NCI-H1092 treated with DMSO at 0.1 percent for 48 hours (cell line): ENCODE data around the gene TAOK1.
"Not testable (repeated sequence)": the region's sequence is repeated elsewhere in the genome, so short reads cannot be mapped to it uniquely, and the experiment has no call there.

Experiments
- DNase-seq: peaks from one replicate; lab custom pipeline; 2025; lab: John Stamatoyannopoulos, UW

Gene TAOK1

DNA sequence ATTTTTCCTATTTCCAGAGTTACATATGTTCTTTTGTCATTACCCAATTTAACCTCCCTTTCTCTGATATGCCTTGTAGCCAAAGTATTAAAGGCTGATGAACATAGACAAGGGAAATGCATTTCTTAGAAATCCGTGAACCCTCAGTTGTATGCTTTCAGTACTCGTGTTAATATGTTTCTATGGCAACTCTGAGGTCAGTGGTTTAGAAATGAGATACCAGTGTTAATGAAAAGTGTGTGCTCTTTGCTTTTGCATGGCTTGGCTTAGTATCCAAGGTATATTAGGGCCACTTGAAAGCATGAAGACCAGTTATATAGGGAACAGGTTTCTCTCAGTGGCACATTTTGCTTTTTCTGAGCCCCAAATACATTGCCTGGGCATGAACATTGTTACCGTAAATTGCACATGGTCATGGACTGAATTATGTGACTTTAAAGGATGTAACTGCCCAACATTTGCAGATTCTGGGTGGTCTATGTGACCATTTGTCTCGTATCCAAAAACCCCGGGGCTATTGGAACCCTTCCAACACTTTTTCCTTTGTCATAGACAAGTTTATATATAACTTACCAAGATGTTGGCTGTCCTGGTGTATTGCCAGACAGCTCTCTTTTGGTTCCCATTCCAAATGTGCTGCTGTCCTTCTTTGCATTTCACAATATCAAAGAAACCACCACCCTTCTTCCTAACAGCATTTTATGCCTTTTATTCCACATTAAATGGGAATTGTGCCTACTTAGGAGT, 159.2 kb downstream of the TAOK1 start:
- DNase-seq = peak; percentile 50

DNA sequence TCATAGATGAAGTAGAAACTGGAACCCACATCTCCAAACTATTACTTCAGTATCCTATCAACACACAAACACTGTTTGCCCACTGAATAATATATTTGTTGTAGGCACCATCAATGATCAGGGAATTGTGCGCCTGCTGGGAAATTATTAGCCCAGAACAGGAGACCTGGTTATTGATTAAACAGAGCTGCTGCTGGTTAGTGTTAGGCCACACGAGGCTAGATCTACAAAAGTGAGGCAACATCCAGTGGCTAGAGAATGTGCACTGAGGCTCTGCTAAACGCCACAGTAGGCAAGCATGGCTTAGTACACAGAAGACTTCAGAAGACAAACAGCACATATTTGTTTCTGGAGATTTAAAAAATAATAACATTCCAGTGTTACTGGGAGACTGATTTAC, 165.7 kb downstream of the TAOK1 start:
- DNase-seq = no peak

DNA sequence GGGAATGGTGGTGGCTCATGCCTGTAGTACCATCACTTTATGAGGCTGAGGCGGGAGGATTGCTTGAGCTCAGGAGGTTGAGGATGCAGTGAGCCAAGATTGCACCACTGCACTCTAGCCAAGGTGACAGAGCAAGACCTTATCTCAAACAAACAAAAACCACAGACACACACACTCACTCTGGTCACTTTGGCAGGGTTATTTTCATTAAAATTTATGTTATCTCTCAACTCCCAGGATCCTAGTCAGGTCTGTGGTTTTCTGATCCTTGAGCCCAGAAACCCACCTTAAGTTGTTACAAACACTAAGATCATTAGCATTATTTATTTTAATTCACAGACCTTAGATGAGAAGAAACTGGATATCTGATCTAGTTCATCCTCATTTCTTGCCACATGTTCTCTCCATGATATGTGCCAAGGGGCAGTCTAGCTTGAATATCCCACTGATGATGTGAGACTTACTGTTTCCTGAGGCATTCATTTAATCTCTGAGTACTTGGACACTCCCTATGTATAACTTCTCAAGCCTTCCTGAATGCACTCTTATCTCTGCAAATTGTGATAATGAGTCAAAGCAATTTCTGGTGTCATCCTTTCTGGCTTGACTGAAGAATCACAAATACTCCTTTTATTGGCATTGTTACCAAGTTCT, 167.0 kb downstream of the TAOK1 start:
- DNase-seq = no peak

DNA sequence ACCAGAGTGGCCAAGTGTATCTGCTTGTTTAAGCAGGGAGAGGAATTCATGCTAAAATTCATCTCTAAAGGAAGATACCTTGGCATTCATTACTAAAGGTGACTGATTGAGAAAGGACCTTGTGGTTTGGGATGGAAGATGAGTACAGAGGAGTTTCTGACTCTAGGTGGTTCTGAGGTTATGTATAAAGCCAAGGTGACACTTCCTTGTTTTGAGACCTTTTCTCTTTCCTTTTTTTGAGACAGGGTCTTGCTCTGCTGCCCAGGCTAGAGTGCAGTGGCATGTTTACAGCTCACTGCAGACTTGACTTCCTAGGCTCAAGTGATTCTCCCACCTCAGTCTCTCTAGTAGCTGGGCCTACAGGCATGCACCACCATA, 167.6 kb downstream of the TAOK1 start:
- no peak for DNase-seq

DNA sequence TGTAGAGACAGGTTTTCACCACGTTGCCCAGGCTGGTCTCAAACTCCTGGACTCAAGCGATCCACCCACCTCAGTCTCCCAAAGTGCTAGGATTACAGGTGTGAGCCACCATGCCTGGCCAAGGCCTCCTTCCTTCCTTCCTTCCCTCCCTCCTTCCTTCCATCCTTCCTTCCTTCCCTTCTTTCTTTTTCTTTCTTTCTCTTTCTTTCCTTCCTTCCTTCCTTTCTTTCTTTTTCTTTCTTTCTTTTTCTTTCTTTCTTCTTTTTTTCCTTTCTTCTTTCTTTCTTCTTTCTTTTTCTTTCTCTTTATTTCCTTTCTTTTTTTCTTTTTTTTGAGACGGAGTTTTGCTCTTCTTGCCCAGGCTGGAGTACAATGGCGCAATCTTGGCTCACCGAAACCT, 168.0 kb downstream of the TAOK1 start:
- DNase-seq = not testable (repeated sequence)

DNA sequence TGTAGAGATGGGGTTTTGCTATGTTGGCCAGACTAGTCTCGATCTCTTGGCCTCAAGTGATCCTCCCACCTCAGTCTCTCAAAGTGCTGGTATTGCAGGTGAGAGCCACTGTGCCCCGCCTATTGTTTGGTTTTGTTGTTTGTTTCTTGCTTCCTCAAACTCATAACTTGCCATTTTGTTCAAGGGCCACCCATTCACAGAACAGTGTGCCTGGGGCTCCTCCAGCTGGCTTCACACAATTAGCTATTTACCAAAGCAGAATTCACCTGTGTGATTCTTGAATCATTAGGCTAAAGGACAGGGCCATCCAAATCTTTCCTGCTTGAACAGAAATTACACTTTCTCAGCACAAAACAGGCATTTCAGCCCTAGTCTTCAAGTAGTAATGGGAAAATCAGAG, 169.5 kb downstream of the TAOK1 start:
- DNase-seq = no peak

DNA sequence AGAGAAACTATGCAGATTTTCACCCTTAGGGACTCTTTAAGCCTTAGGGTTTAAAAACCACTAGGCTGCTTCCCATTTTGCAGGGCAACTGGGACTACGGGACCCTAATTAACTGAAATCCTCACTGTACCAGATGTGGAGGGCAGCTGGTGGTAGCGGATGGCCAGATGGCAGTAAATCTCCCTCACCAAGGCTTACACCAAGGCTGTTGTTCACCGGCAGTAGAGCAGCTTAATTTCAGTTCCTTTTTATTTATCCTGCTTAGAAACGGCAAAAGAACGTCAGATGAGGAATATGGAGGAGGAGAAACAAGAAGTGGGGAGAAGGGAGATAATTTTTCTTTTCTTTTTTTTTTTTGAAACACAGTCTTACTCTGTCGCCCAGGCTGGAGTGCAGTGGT, 170.2 kb downstream of the TAOK1 start:
- DNase-seq = no peak

DNA sequence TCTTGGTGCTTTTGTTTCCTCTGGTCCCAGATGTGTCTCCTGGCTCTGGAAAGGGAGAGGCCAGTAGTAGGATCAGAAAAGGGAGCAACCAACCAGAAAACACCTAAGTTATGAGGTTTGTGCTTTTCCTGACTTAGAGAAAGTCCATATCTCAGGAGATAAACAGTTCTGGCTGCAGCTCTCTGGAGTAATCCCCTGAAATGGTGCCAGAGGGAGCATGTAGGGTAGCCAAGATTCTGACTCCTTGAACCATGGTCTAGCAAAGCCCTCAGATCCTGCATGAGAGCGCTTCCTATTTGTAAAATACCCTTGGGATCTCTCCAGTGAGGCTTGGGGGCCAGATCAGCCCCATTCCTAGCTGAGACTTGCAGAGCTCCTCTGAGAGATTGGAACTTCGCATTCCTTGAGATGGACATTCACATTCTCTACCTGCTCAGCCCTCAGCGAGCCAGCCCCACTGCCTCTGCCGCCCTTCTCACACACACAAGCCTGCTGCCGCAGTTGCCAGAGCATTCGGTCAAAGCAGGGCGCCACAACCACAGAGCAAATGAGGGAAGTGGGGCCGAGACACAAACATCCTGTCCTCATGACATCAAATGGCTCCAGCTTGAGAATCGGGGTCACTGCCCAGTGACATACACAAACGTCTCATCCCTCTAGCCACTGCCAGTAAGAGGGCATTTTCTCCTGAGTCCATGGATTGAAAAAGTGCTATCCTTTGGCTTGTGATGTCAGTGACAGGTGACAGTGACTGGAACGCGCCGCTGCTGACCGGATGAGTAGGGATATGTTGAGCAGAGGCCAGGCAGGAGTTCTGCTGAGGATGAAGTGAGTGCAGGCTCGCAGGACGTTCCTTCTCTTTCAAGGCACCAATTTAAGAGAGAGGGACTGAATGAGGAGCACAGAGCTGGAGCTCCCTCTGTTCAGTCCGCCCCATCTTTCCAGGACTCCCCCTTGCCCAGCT, 171.7 kb downstream of the TAOK1 start:
- no peak for DNase-seq

DNA sequence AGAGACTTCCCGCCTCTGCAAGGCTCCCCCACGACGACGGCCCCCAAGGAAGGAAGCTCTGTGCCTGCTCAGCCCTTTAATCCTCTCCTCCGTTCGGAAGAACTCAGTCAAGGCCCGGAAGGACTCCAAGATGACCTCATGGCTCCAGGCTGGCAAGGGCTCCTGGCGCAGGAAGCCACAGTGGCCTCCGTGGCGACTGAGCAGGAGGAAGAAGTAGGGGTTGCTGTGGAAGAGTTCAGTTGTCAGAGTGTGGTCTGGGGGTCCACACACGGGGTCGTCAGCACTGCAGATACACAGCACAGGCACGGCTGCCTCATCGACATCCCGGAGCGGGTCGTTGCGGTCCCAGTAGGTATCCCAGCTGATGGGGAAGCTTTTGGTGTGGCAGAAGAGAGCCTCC, 172.5 kb downstream of the TAOK1 start:
- DNase-seq = no peak

DNA sequence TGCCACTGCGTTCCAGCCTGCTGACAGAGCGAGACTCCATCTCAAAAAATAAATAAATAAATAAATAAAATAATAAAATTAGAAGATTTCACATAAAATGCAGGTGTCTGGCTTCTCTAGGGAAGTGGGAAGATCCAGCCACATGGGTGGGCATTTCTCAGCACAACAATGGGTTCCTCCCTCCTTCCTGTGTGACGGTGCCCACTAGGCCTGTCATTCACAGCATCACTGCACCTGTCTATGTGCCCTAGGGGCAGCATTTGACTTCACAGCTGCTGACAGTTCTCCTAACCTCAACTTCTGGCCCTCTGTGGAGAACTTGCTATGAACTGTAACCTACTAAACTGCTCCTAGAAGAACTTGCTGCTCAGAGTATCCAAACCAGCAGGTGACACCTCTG, 173.7 kb downstream of the TAOK1 start:
- no peak for DNase-seq

DNA sequence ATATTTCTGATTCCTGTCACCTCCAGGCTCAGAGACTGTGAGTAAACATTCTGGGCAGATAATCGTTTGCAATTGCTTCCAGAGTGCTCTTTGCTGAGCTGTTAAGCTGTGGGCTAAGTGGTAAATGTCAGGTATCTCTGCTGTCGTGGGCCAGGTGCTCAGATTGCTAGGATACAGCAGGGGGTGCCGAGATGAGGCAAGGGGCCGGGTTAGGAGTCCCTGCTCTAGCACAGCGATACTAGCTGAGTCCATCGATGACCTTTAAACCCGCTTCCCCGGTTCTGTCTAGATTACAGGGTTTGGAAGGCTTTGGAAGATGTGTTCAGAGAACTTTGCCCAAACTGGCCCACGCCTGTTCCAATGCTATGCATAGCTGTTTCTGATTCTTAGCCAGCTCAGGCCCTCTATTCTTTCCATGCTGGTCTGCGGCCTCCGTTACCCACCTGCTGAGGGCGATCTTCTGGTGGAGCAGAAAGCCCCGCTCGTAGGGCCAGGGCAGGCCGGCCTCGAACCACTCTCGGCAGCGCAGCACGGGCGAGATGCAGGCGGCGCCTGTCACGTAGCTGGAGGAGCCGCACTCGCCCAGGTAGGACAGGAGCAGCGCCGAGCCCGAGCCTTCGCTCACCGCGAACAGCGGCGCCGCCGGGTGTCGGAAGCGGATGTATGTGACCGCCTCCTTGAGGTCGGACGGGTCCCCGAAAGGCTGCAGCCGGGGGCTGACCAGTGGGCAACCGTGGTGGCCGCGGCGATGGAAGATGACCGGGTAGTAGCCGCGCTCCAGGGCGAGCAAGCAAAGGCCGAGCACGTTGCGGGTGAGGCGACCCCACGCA, 175.7 kb downstream of the TAOK1 start:
- peak; percentile 28 for DNase-seq

DNA sequence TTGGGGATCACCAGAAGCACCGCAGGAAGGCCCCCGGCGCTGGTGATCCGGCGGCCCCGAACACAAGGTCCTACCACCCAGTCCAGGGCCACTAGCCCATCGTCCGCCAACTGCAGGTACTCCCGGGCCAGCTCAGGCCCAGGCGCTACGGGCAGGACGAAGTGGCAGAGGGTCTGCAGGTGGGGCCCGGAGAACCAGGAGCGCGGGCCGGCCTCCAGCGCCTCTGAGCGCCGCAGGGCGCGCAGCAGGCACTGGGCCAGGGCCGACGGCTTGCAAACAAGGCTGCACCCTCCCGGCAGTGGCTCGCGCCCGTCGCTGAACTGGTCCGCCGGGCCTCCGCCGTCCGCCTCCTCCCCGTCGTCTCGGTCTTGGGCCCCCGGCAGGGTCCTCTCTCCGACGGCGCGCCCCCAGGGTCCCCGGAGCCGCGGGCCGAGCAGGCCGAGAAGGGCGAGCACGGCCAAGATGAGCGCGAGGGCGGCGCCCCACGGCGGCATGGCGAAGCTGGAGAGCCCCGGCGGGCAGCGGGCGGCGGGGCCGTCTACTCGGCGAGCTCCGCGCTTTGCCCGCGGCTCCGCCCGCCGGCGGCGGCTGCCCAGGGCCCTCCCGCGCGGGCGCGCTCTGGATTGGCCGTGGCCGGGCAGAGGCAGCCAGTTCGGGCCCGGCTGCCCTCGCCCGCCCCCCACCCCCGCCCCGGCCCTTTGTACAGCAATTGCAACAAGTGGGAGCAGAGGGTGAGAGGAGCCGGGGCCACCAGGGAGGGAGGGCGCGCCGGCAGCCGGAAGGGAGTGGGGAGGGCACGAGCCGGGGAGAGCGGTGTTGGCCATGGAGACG, 176.5 kb downstream of the TAOK1 start, which contains the start of gene ABHD15:
Gene ABHD15, minus strand, starts transcription at position 565 of the 831 bp plus-strand sequence. Its CDS starts 71 bp downstream, at position 494.
- peak; percentile 50 for DNase-seq

DNA sequence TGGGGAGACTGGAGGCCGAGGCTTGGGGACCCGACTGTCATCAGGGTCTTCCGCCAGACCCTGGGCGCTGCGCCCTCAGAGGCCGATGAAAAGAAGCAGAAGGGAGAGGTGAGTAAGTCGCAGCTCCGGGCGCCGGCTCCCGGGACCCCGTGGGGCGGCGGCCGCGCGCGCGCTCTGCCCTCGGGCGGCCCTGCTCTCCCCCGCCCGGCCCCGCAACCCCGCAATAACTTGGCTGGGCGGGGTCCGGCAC, 177.1 kb downstream of the TAOK1 start:
- DNase-seq = no peak

DNA sequence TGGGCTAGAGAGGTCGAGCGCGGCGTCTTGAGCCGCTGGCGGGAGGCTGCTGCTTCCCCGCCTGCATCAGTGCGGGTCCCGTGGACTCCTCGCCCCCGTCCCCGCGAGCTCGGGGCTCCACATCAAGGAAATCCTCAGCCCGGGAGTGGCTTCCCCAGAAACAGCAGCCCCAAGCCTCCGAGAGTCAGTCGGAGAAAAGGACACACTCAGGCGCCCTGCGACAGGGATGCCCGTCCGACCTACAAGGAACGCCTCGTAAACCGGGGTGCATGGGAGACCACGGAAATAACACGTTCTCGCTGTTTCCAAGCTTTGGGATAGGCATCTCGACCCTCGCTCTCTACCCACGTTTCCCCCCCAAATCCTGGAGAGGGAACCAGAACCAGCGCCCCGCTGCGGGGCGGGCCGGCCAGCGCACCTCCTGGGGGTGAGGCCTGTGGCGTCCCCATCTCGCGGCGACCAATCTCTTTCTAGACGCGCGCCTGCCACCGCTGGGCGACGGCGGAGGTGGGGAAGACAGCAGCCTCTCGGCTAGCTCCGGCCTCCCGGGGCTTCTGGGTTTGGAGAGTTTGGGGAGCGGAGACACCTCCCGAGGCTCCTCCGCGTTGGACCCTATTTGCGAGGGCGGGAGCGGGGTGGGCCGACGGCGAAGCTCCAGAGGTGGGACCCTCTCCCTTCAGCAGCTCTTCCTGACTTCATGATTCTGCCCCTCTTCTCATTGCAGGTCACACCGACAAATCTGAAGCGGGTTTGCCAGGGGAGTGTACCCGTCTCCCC, 177.6 kb downstream of the TAOK1 start:
- DNase-seq = peak; percentile 41

DNA sequence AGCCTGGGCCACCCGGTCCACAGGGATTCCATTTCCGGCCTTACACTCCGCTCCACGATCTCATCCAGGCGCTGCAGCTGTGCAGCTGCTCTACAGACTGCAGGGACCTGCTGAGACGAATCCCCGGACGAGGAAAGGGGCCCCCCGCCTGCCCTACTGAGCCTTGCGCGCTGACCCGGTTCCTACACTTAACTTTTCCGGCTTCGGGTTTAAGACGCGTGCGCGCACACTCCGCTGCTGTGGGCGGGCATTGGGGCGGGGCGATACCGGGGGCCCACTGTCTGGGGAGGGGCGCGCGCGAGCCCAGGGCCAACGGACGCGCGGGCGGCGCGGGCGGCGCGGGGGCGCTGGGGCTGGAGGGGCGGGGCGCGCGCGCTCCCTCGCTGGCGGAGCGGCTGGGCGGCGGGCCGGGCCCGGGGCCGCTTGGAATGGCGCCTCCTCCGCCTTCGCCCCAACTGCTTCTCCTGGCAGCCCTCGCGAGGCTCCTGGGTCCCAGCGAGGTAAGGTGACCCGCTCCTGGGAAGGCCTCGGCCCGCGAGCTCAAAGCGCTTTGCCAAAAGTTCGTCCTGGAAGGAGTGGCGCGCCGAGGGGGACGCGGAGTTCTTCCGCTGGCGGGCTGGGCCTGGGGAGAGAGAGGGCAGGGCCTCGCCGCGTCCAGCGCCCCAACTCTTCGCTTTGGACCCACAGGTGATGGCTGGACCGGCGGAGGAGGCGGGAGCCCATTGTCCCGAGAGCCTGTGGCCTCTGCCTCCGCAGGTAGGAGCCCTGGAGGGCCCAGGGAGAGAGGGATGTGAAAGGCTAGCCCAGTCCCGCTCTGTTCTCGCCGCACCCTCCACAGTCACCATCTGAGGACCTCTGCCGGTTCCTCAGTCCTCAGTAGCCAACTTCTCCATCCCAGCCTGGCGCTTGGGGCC, 178.4 kb downstream of the TAOK1 start, which contains the start of gene TP53I13:
Gene TP53I13, plus strand, starts transcription at position 371 of the 914 bp plus-strand sequence. Its CDS starts 58 bp downstream, at position 429.
- DNase-seq = peak; percentile 53

DNA sequence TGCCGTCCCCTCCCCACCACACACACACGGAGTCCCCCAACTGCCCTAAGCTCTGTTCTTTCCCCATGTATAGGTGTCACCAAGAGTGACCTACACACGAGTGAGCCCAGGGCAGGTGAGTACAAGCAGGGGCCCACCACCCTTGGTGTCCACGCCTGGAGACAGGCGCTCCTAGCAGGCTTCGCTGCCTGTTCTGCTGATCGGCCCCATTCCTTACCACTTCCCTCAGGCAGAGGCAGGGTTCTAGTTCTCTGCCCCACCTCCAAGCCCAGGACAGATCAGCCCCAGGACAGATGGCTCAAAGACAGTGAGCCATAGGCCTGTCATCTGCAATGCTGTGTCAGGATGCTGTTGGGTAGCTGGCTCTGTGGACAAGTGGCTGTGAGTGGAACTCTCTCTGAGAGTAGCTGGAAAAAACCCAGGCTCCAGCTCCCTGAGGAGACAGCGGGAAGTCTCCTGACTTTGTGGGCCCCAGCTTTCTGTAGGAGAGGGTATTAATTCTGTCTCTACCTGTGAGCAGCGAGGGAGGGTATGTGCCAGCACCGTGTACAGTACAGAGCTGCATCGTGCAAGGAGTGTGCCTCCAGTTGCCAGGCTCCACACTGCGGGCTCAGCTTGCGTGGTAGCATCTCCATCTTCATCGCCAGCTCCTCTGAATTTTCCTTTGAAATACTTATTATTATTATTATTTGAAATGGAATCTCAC, 179.2 kb downstream of the TAOK1 start:
- no peak for DNase-seq

DNA sequence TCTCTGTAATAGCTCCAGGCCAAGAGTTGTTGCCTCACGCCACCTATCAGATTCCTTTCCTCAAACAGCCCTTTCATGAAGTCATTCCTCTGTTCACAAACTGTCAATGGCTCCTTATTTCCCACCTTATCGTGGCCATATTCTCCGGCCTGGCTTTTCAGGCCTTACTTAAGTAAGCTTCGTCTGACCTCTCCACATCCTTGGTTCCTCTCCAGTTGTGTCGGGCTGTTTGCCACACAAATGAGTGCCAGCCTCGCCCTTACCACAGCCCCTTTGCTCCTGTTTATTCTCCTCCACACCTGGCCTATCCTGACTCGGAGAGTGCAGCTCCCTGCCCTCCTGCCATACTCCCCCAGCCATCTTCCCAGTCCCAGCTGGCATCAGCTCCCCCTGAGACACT, 180.4 kb downstream of the TAOK1 start:
- DNase-seq = no peak

DNA sequence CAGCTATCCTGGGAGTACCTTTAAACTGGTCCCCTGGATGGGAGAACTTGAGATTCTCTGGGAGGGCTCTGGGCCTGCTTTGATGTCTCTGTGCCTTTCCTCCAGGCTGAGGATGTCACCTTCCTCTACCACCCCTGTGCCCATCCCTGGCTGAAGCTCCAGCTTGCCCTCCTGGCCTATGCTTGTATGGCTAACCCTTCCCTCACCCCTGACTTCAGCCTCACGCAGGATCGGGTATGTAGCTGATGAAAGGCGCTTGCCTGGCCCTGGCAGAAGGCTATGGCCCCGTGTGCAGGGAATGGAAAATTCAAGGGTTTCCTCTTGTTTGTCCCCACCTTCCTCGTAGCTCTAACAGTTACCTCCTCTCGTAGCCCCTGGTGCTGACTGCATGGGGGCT, 181.3 kb downstream of the TAOK1 start:
- no peak for DNase-seq
